Measurements from ENCODE around the gene PLEKHB2. TPM values are rescaled to one million over a fixed set of nuclear protein-coding genes. Genes with fewer than 3 reads are reported as not detected.

The PLEKHB2 gene
- total and polyA plus RNA-seq, 10 of the 15 experiments (the other 5 are each of a cell fraction or from before 2014, with no cell fraction given), result 12.3 to 55.6 (median 26.2) TPM

- BruUV-seq (replicated peaks), result no TSS peak
- ChIA-PET CTCF (no interaction called here), SMC1A (ENCODE audit: uncharacterized antibody, unreplicated experiment) (no interaction called here), RAD21 (ENCODE audit: unreplicated experiment) (interaction anchor here (1.1 kb wide), 1 partner anchor 526 kb away, joined by 4 read pairs; no protein-coding TSS in a partner anchor), POLR2A (no interaction called here)
- intact Hi-C loops (cut with micrococcal nuclease; ENCODE audit: unreplicated experiment) (no loop called here), in situ Hi-C loops (cut with MboI) (no loop called here)
- H3K79me2 ChIP-seq (ENCODE audit: control insufficient read depth, insufficient read depth, low read length), result no peaks in the 10 kb centered on the region
- FAIRE-seq (no peak), ATAC-seq (no peak), DNase-seq (ENCODE audit: low read depth, low spot score) (no peak)
- peaks cover 13 to 32% of the 10 kb centered on the region in 2 experiments; a peak in 3 of 4 replicates for H3K36me3 ChIP-seq (ENCODE audit: control insufficient read depth in 2 of 2, insufficient read depth in 2 of 2, low read length in 1 of 2)
- no peak overlapping the region for H3K4me2 ChIP-seq (ENCODE audit: control insufficient read depth, insufficient read depth)
- H2AFZ ChIP-seq (ENCODE audit: control insufficient read depth, low read depth, low read length), result no peak overlapping the region
- 98% methylated on average over 7 of the region's 7 CpGs for WGBS (ENCODE audit: insufficient coverage, insufficient replicate concordance, low lambda C conversion rate, missing lambda C conversion rate)
- H3K9ac ChIP-seq (ENCODE audit: control insufficient read depth, insufficient read depth, low read length), result no peak overlapping the region
- H3K4me3 ChIP-seq, result no peak overlapping the region
- no peaks in the 10 kb centered on the region for H3K9me3 ChIP-seq (replicated peaks; ENCODE audit: control insufficient read depth, insufficient read depth, low read length)
- H3K27ac ChIP-seq (ENCODE audit: control insufficient read depth, insufficient read depth), result no peak overlapping the region
- H3K27me3 ChIP-seq (replicated peaks in 1 of 2; ENCODE audit: control insufficient read depth in 2 of 2, insufficient read depth in 2 of 2, low read length in 1 of 2), result no peaks in the 10 kb centered on the region
- H3K4me1 ChIP-seq (ENCODE audit: control insufficient read depth, insufficient read depth, low read length), result peaks cover 15% of the 10 kb centered on the region
- no peak for TF ChIP-seq TCF3 (IDR thresholded peaks at IDR 0.05; ENCODE audit: borderline replicate concordance, insufficient read depth, low read depth, low read length)
- no peak for TF ChIP-seq IRF3 (IDR thresholded peaks at IDR 0.05)
- no peak for TF ChIP-seq CEBPZ (IDR thresholded peaks at IDR 0.05; ENCODE audit: low read depth, low read length)
- no peak for TF ChIP-seq EGR1 (IDR thresholded peaks at IDR 0.05; ENCODE audit: borderline replicate concordance in 1 of 2, low read depth in 2 of 2, low read length in 2 of 2)
- no peak for TF ChIP-seq CREB1 (IDR thresholded peaks at IDR 0.05; ENCODE audit: low read depth)
- TF ChIP-seq IRF4 (IDR thresholded peaks at IDR 0.05; ENCODE audit: low read depth, low read length), result no peak
- no peak for TF ChIP-seq ASH2L (IDR thresholded peaks at IDR 0.05; ENCODE audit: borderline replicate concordance, low read depth)
- TF ChIP-seq HDGF (IDR thresholded peaks at IDR 0.05), result no peak
- TF ChIP-seq RAD21 (IDR thresholded peaks at IDR 0.05; ENCODE audit: insufficient read depth, low read depth, low read length), result no peak
- TF ChIP-seq SPI1 (IDR thresholded peaks at IDR 0.05; ENCODE audit: borderline replicate concordance, insufficient read depth, low read depth, low read length), result no peak
- no peak for TF ChIP-seq YBX1 (IDR thresholded peaks at IDR 0.05)
- no peak for TF ChIP-seq NR2F1 (conservative IDR thresholded peaks at IDR 0.05)
- no peak for TF ChIP-seq NRF1 (conservative IDR thresholded peaks at IDR 0.05; ENCODE audit: low read depth, low read length)
- TF ChIP-seq MYC (IDR thresholded peaks at IDR 0.05; ENCODE audit: insufficient read depth, insufficient read length, insufficient replicate concordance, low read length, severe bottlenecking), result no peak
- no peak for TF ChIP-seq TCF12 (IDR thresholded peaks at IDR 0.05; ENCODE audit: low read depth, low read length)
- no peaks in the 10 kb centered on the region for H4K20me1 ChIP-seq (ENCODE audit: control insufficient read depth, insufficient read depth)
Measured at GRCh38 chr2:131146231-131146630, 41.1 kb downstream of the PLEKHB2 start.

Data from GM12878 (cell line).